K562 (cell line): ENCODE data around the gene NUP205. TPM values are rescaled to one million over a fixed set of nuclear protein-coding genes. Genes with fewer than 3 reads are reported as not detected.

Experiments
- ATAC-seq: fragments of 200-7000 bp; cut with Tn5 transposase; 3 replicates; pipeline ENCODE4 v1.9.1; 2020; ENCODE audit warnings: moderate library complexity
- BruUV-seq: library from RNA; stranded (reverse); fragments of 400-500 nt; replicated peaks from 2 replicates; lab custom pipeline; 2021; lab: Mats Ljungman, UMichigan
- CTCF ChIA-PET: fragments of 300-600 bp; formaldehyde crosslinking; extraction: SDS; loops from one replicate; lab custom pipeline; 2021; ENCODE audit warnings: low intra/inter-chr PET ratio; lab: Yijun Ruan, JAX
- POLR2A ChIA-PET: fragments of 300-600, 350-650 bp; sonication (Branson Sonifier 250); formaldehyde crosslinking; extraction: SDS; loops from one replicate; lab custom pipeline; 2021; ENCODE audit warnings: antibody characterized with exemption, inconsistent platforms; lab: Yijun Ruan, JAX
- DNase-seq, 4 experiments: peaks; one replicate each; pipeline versions ENCODE4 v3.0.0 to v3.0.0-alpha.2; 2011 to 2018; ENCODE audit warnings: low spot score in 3 of 4, mixed read lengths in 3 of 4; ENCODE audit errors: extremely low read depth in 1 of 4
- FAIRE-seq: peaks from 2 replicates; lab custom pipeline; 2011; peaks lifted over from hg19 to GRCh38; lab: Jason Lieb, UNC
- H2AFZ ChIP-seq: 2 replicates; pipeline ENCODE4 v1.6.0; 2011; ENCODE audit warnings: low read depth, low read length, control low read depth, inconsistent platforms
- H3K27ac ChIP-seq: fragments of 200-600 bp; 3 replicates; pipeline ENCODE4 v1.8.0; 2011; ENCODE audit warnings: low read depth, mild to moderate bottlenecking, control low read depth, inconsistent platforms, low read length, moderate library complexity, mixed read lengths; ENCODE audit errors: extremely low read depth
- H3K27me3 ChIP-seq, 2 experiments: fragments of 300-600 bp in 1 of 2; 2 replicates in 1 of 2; 3 replicates in 1 of 2; pipeline versions ENCODE4 v1.6.0 to v1.8.0; 2011; ENCODE audit warnings: inconsistent platforms in 2 of 2, low read length in 2 of 2, mild to moderate bottlenecking in 1 of 2, mixed read lengths in 1 of 2, moderate library complexity in 1 of 2; ENCODE audit not compliant: control insufficient read depth in 2 of 2, insufficient read depth in 2 of 2
- H3K36me3 ChIP-seq: fragments of 300-600 bp; 3 replicates; pipeline ENCODE4 v1.8.0; 2011; ENCODE audit warnings: mild to moderate bottlenecking, low read length, inconsistent platforms; ENCODE audit not compliant: control insufficient read depth, insufficient read depth
- H3K4me1 ChIP-seq, 2 experiments: fragments of 200-600 bp in 1 of 2; replicated peaks in 1 of 2; 2 replicates in 1 of 2; 3 replicates in 1 of 2; pipeline versions ENCODE4 v1.5.1 to v1.8.0; 2011; ENCODE audit warnings: inconsistent platforms in 2 of 2, low read length in 2 of 2, mild to moderate bottlenecking in 1 of 2, mixed read lengths in 1 of 2, moderate library complexity in 1 of 2; ENCODE audit not compliant: control insufficient read depth in 2 of 2, insufficient read depth in 2 of 2
- H3K4me2 ChIP-seq: 2 replicates; pipeline ENCODE4 v1.6.1; 2011; ENCODE audit warnings: low read length, control low read depth, inconsistent platforms, mixed read lengths; ENCODE audit not compliant: insufficient read depth
- H3K4me3 ChIP-seq: fragments of 200-600 bp; sonication (generic), shearing (Covaris generic); 2 replicates; pipeline ENCODE4 v1.5.1; 2016; ENCODE audit warnings: control low read depth, inconsistent platforms
- H3K79me2 ChIP-seq: fragments of 200-600 bp; 3 replicates; pipeline ENCODE4 v1.8.0; 2011; ENCODE audit warnings: low read length, inconsistent platforms; ENCODE audit not compliant: control insufficient read depth, insufficient read depth
- H3K9ac ChIP-seq, 2 experiments: 2 replicates each; pipeline versions ENCODE4 v1.6.0 to v1.6.1; 2011; ENCODE audit warnings: low read depth in 2 of 2, low read length in 2 of 2, control low read depth in 1 of 2, inconsistent platforms in 1 of 2, mild to moderate bottlenecking in 1 of 2, mixed read lengths in 1 of 2; ENCODE audit not compliant: insufficient read depth in 1 of 2
- H3K9me1 ChIP-seq: one replicate; pipeline ENCODE4 v1.6.0; 2011; ENCODE audit warnings: inconsistent platforms, mild to moderate bottlenecking, low read length, moderate library complexity; ENCODE audit not compliant: control insufficient read depth, insufficient read depth
- H3K9me3 ChIP-seq: replicated peaks from 2 replicates; pipeline ENCODE4 v1.5.1; 2011; ENCODE audit warnings: low read depth, low read length, inconsistent platforms; ENCODE audit not compliant: control insufficient read depth, insufficient read depth
- H4K20me1 ChIP-seq: replicated peaks from 2 replicates; pipeline ENCODE4 v1.6.1; 2011; ENCODE audit warnings: low read length, inconsistent platforms, mixed read lengths; ENCODE audit not compliant: control insufficient read depth, insufficient read depth
- BDP1 ChIP-seq: IDR thresholded peaks from 3 replicates; pipeline ENCODE4 v1.6.1; 2011; ENCODE audit not compliant: insufficient read length, insufficient read depth
- KLF10 ChIP-seq: fragments of 250-450 bp; sonication (Bioruptor Pico); IDR thresholded peaks from 2 replicates; pipeline ENCODE4 v1.6.1; 2021; ENCODE audit warnings: matching md5 sums
- MECOM ChIP-seq: fragments of 250-450 bp; sonication (Bioruptor Pico); IDR thresholded peaks from 2 replicates; pipeline ENCODE4 v1.8.0; 2022; ENCODE audit warnings: inconsistent platforms
- NCOA1 ChIP-seq: fragments of 450-650 bp; IDR thresholded peaks from 2 replicates; pipeline ENCODE4 v1.6.1; 2016; ENCODE audit warnings: low read depth
- PHF8 ChIP-seq: fragments of 200-600 bp; sonication (generic); IDR thresholded peaks from 2 replicates; pipeline ENCODE4 v1.6.1; 2012; ENCODE audit warnings: mixed run types, mild to moderate bottlenecking, inconsistent platforms, low read length, moderate library complexity, borderline replicate concordance
- ZNF655 ChIP-seq: fragments of 250-450 bp; sonication (Bioruptor Pico); IDR thresholded peaks from 2 replicates; pipeline ENCODE4 v1.5.0; 2021
- WGBS: fragments of 100-300 bp; shearing (Covaris generic); methylation state at CpG from one replicate; pipeline ENCODE4 v1.1.6; 2016; ENCODE audit warnings: low coverage, mixed read lengths; ENCODE audit not compliant: insufficient coverage; ENCODE audit errors: missing lambda C conversion rate; 5-methylcytosine and 5-hydroxymethylcytosine counted together
- in situ Hi-C: fragments of 300-500 bp; cut with MboI; formaldehyde crosslinking; loops from 4 replicates; pipeline ENCODE4 v1.15.0; 2018; ENCODE audit warnings: inconsistent platforms, mixed read lengths
- intact Hi-C: fragments of 100-400 bp; cut with micrococcal nuclease; formaldehyde crosslinking; loops from 2 replicates; pipeline ENCODE4 v1.14.2; 2022
- polyA plus RNA-seq, 8 experiments: library from polyadenylated mRNA; depleted of rRNA in 4 of 8; stranded (reverse) in 5 of 8; unstranded in 3 of 8; fragments of >200 nt; fragmentation: Nextera tagmentation in 2 of 8; fragmentation: Illumina TruSeq in 1 of 8; extraction: Ambion mirVana in 2 of 8; extraction: Trizol in 1 of 8; gene quantifications; 2 replicates each; pipeline versions ENCODE4 v1.2.1 to v1.2.3, GENCODE V29; 2011 to 2014; ENCODE audit warnings: inconsistent platforms in 1 of 8, missing spikeins in 1 of 8
- total RNA-seq, 7 experiments: library from RNA; depleted of rRNA in 6 of 7; stranded (reverse); fragments of >200 nt in 6 of 7; fragmentation: Illumina TruSeq in 2 of 7; extraction: Trizol in 2 of 7; gene quantifications; 2 replicates each; pipeline versions ENCODE4 v1.2.1 to v1.2.3, GENCODE V29; 2011 to 2021; ENCODE audit warnings: low replicate concordance in 1 of 7
- TF ChIP-seq, protein P1 (sequence below), 2 experiments: fragments of 450-650 bp in 1 of 2; sonication (generic) in 1 of 2; formaldehyde crosslinking; conservative IDR thresholded peaks; 2 replicates each; pipeline versions ENCODE4 v1.4.0 to v1.8.1; 2020 to 2022; ENCODE audit warnings: mild to moderate bottlenecking in 1 of 2, missing genetic modification reagents in 1 of 2

Gene NUP205
- total and polyA plus RNA-seq, 9 of the 15 experiments (the other 6 are each of a cell fraction or from before 2014, with no cell fraction given): 101 to 282 (median 193) TPM

DNA sequence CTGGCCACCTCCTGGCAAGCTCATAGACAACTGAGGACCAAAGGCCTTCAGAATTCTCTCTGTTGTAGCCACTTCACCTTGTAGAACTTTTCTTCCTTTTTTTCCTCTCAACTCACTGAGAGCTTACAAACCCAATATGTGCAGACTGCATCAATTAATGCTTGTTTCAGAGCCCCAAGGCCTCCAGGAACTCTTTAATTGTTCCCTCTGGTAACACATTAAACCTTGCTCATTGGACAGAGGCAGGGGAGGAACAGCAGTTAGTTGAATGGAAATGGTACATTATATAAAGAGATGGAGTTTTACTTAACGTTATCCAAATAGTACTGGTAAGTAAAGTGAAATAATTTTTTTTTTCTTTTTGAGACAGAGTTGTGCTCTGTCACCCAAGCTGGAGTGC is 129.7 kb downstream of the NUP205 start:
- Histone ChIP-seq H3K9me3 (no peaks in the 10 kb centered on the region), H4K20me1 (0 out of 2 replicates have a peak, but pooled peaks cover 2% of the 10 kb centered on the region), H3K9ac (no peak overlapping the region), H3K4me3 (no peak overlapping the region), H3K9me1 (no peaks in the 10 kb centered on the region), H3K4me1 (no peaks in the 10 kb centered on the region), H3K36me3 (no peaks in the 10 kb centered on the region; the same call in 2 of the 3 replicates), H3K79me2 (no peaks in the 10 kb centered on the region), H3K4me2 (no peak overlapping the region), H3K27me3 (no peaks in the 10 kb centered on the region), H2AFZ (no peak overlapping the region), H3K27ac (no peak overlapping the region)
- CTCF ChIA-PET: no interaction called here
- FAIRE-seq (peak; percentile 57), DNase-seq (no peak), ATAC-seq (no peak)
- no TSS peak for BruUV-seq
- 0% methylated on average over 1 of the region's 1 CpG for WGBS
- intact Hi-C loops: no loop called here
- TF ChIP-seq, protein P1, sequence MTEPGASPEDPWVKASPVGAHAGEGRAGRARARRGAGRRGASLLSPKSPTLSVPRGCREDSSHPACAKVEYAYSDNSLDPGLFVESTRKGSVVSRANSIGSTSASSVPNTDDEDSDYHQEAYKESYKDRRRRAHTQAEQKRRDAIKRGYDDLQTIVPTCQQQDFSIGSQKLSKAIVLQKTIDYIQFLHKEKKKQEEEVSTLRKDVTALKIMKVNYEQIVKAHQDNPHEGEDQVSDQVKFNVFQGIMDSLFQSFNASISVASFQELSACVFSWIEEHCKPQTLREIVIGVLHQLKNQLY (CRISPR knock-in tag; conservative IDR thresholded peaks at IDR 0.05): no peak
- TF ChIP-seq NCOA1: no peak
- TF ChIP-seq MECOM (CRISPR knock-in tag): no peak
- no peak for TF ChIP-seq PHF8
- no peak for TF ChIP-seq KLF10 (CRISPR knock-in tag)
- no peak for TF ChIP-seq ZNF655
- TF ChIP-seq BDP1: no peak
- POLR2A ChIA-PET: interaction anchor here (0.6 kb wide), 1 partner anchor 11 kb away, joined by 3 read pairs; no protein-coding TSS in a partner anchor
- in situ Hi-C loops: no loop called here
